Panc1 (cell line): ENCODE measurements around the gene ZBTB34. TPM values are rescaled to one million over a fixed set of nuclear protein-coding genes. Genes with fewer than 3 reads are reported as not detected.

Experiments used
- ATAC-seq: fragments of 200-7000 bp; cut with Tn5 transposase; 2 replicates; pipeline ENCODE4 v1.9.1; 2020; ENCODE audit warnings: mild to moderate bottlenecking, moderate library complexity
- BruUV-seq: library from RNA; stranded (reverse); fragments of 400-500 nt; replicated peaks from 2 replicates; lab custom pipeline; 2021; lab: Mats Ljungman, UMichigan
- CTCF ChIA-PET: fragments of 300-600 bp; sonication (Branson Sonifier 250); formaldehyde crosslinking; loops from one replicate; lab custom pipeline; 2022; ENCODE audit warnings: antibody characterized with exemption; lab: Charles Lee
- POLR2A ChIA-PET: fragments of 300-600 bp; sonication (Branson Sonifier 250); formaldehyde crosslinking; loops from one replicate; lab custom pipeline; 2022; ENCODE audit warnings: antibody characterized with exemption; lab: Charles Lee
- DNase-seq: peaks from one replicate; pipeline ENCODE4 v3.0.0-alpha.2; 2010; ENCODE audit warnings: low read depth, low spot score
- H3K27ac ChIP-seq: 2 replicates; pipeline ENCODE4 v1.5.1; 2011; ENCODE audit warnings: mild to moderate bottlenecking, low read length, inconsistent platforms
- H3K27me3 ChIP-seq: fragments of 200-500 bp; sonication (Bioruptor generic); 2 replicates; pipeline ENCODE4 v1.6.0; 2014; ENCODE audit warnings: low read length, inconsistent platforms; ENCODE audit not compliant: control insufficient read depth, insufficient read depth
- H3K36me3 ChIP-seq: fragments of 200-500 bp; sonication (Bioruptor generic); 2 replicates; pipeline ENCODE4 v1.5.1; 2014; ENCODE audit warnings: inconsistent platforms, mild to moderate bottlenecking, low read length, moderate library complexity; ENCODE audit not compliant: control insufficient read depth, insufficient read depth
- H3K4me1 ChIP-seq: 2 replicates; pipeline ENCODE4 v1.5.1; 2011; ENCODE audit warnings: inconsistent platforms, mild to moderate bottlenecking, low read length, moderate library complexity; ENCODE audit not compliant: control insufficient read depth, insufficient read depth
- H3K4me3 ChIP-seq, 2 experiments: 2 replicates each; pipeline ENCODE4 v1.5.1; 2011 to 2012; ENCODE audit warnings: low read depth in 2 of 2, low read length in 2 of 2, mild to moderate bottlenecking in 2 of 2, inconsistent platforms in 1 of 2, moderate library complexity in 1 of 2
- H3K9me3 ChIP-seq: fragments of 200-500 bp; sonication (Bioruptor generic); 2 replicates; pipeline ENCODE4 v1.5.1; 2014; ENCODE audit warnings: low read depth, mild to moderate bottlenecking, inconsistent platforms, low read length, moderate library complexity; ENCODE audit not compliant: control insufficient read depth, insufficient read depth
- CTCF ChIP-seq: fragments of 450-650 bp; IDR thresholded peaks from 2 replicates; pipeline ENCODE4 v1.5.1; 2017; ENCODE audit warnings: mild to moderate bottlenecking
- POLR2AphosphoS5 ChIP-seq: IDR thresholded peaks from 2 replicates; pipeline ENCODE4 v1.6.1; 2012; ENCODE audit warnings: mild to moderate bottlenecking, low read depth, low read length, moderate library complexity
- REST ChIP-seq, 2 experiments: IDR thresholded peaks; 2 replicates each; pipeline ENCODE4 v1.6.1; 2011 to 2012; ENCODE audit warnings: low read depth in 2 of 2, control low read depth in 1 of 2, low read length in 1 of 2, mild to moderate bottlenecking in 1 of 2, moderate library complexity in 1 of 2; ENCODE audit not compliant: insufficient read depth in 1 of 2
- SIN3A ChIP-seq: IDR thresholded peaks from 2 replicates; pipeline ENCODE4 v1.6.1; 2012; ENCODE audit warnings: low read depth, mild to moderate bottlenecking, low read length, moderate library complexity, borderline replicate concordance; ENCODE audit not compliant: insufficient read depth
- TCF7L2 ChIP-seq: IDR thresholded peaks from 2 replicates; pipeline ENCODE4 v1.6.1; 2011; ENCODE audit warnings: mild to moderate bottlenecking, low read depth, low read length, inconsistent platforms
- in situ Hi-C: cut with HindIII; loops from 2 replicates; pipeline ENCODE4 v1.10.0; 2016; ENCODE audit warnings: low sequenced_read_pairs, low pct_unique_long_range_greater_than_20kb
- intact Hi-C: fragments of 100-400 bp; cut with micrococcal nuclease; formaldehyde crosslinking; loops from one replicate; pipeline ENCODE4 v1.10.0; 2022; ENCODE audit not compliant: unreplicated experiment
- total RNA-seq: library from RNA; stranded (reverse); gene quantifications from one replicate; pipeline ENCODE4 v1.2.1, GENCODE V29; 2021; ENCODE audit not compliant: unreplicated experiment

ZBTB34 gene
- total RNA-seq, 1 experiment from 2014 or later, result 5.5 TPM

- TF ChIP-seq POLR2AphosphoS5 (no peak), SIN3A (no peak), CTCF (no peak), TCF7L2 (no peak), REST (IDR thresholded peaks at IDR 0.05; ENCODE audit: insufficient read depth in 1 of 2, low read depth in 2 of 2, low read length in 1 of 2) (no peak)
- BruUV-seq, result no TSS peak
Observed at GRCh38 chr9:126906091-126906490, 45.7 kb downstream of the ZBTB34 start.

DNA sequence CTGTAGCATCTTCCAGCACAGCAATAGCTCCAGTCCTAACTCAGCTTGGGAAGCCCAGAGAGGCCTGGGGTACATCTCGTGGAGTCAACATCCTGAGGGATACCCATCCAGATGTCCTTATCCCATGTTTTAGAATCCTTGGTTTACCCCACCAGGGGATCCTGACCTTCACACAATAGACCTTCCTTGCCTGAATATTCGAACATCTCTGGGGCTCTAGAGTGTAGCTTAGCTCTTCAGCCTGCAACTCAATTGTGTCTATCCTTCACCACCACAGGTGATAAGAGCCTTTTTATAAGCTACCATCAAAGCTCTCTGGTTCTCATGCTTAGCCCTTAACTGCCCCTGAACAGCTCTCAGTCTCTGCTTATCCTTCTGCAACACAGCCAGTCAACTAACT is 46.6 kb downstream of the ZBTB34 start:
- Histone ChIP-seq H3K36me3 (no peaks in the 10 kb centered on the region), H3K4me1 (no peaks in the 10 kb centered on the region), H3K27me3 (no peaks in the 10 kb centered on the region), H3K4me3 (no peak overlapping the region), H3K9me3 (no peaks in the 10 kb centered on the region), H3K27ac (no peak overlapping the region)
- ChIA-PET CTCF (interaction anchor here (0.6 kb wide), 1 partner anchor 62 kb away, joined by 4 read pairs; no protein-coding TSS in a partner anchor), POLR2A (no interaction called here)
- BruUV-seq, result no TSS peak
- DNase-seq (no peak), ATAC-seq (no peak)
- intact Hi-C loops, result no loop called here
- TF ChIP-seq TCF7L2 (no peak), POLR2AphosphoS5 (no peak), SIN3A (no peak), CTCF (no peak)
- in situ Hi-C loops, result no loop called here

More at GRCh38 chr9:126906091-126906490, 45.7 kb downstream of the ZBTB34 start:
- Histone ChIP-seq H3K27ac (no peak overlapping the region), H3K27me3 (no peaks in the 10 kb centered on the region), H3K4me3 (no peak overlapping the region), H3K9me3 (no peaks in the 10 kb centered on the region), H3K36me3 (no peaks in the 10 kb centered on the region), H3K4me1 (no peaks in the 10 kb centered on the region)
- in situ Hi-C loops, result no loop called here
- ATAC-seq (no peak), DNase-seq (no peak)
- ChIA-PET CTCF (interaction anchor here (0.6 kb wide), 1 partner anchor 61 kb away, joined by 4 read pairs; no protein-coding TSS in a partner anchor), POLR2A (no interaction called here)
- intact Hi-C loops, result no loop called here
